H1 (cell line): ENCODE data around the gene COQ8A. TPM values are rescaled to one million over a fixed set of nuclear protein-coding genes. Genes with fewer than 3 reads are reported as not detected.

ENCODE experiments used
- CTBP2 ChIP-seq: IDR thresholded peaks from 2 replicates; pipeline ENCODE4 v1.7.0; 2011; ENCODE audit warnings: borderline replicate concordance, mild to moderate bottlenecking, moderate library complexity, mixed read lengths, low read length; ENCODE audit not compliant: insufficient read depth, insufficient read length
- EGR1 ChIP-seq: IDR thresholded peaks from 2 replicates; pipeline ENCODE4 v1.6.1; 2011; ENCODE audit warnings: low read depth, low read length, borderline replicate concordance
- polyA plus RNA-seq, 7 experiments: library from polyadenylated mRNA; depleted of rRNA in 3 of 7; stranded (reverse) in 5 of 7; unstranded in 2 of 7; fragments of >200 nt in 5 of 7; fragments of 200-250 nt in 2 of 7; gene quantifications; 1 replicate in 5 of 7; 2 replicates in 1 of 7; 4 replicates in 1 of 7; pipeline versions ENCODE4 v1.2.1 to v1.2.3, GENCODE V29; 2011 to 2013; ENCODE audit warnings: missing spikeins in 2 of 7, mixed read lengths in 2 of 7
- total RNA-seq: library from RNA; stranded (reverse); fragmentation: NEBNext Ultra II Directional; extraction: Animal tissue kit (Norgen Biotek cat#: 25700); gene quantifications from 2 replicates; pipeline ENCODE4 v1.2.1, GENCODE V29; 2021
- TF ChIP-seq, protein P1 (sequence below): IDR thresholded peaks from 2 replicates; pipeline ENCODE4 v1.6.1; 2012; ENCODE audit warnings: inconsistent platforms

Gene COQ8A
- total and polyA plus RNA-seq, 2 of the 8 experiments (the other 6 are each of a cell fraction or from before 2014, with no cell fraction given), result 28.5 to 38.9 TPM

DNA sequence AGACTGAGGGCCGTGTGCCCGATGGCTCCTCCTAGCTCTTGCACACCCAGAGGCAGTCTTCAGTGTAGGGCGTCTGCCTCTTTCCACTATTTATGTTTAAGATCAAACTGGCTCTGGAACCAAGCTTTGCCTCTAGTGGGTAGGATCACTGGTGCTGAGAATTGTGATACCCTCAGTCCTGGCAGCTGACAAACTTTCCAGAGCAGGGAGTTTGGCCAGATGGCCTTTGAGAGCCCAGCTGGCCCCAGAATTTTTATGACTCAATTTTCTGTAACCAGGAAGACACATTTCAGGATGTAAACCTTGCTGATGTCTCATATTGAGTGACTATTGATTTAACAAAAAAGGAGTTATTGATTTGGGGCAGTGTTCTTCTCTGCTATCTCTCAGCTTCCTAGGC is 6.7 kb downstream of the COQ8A start (continued):
- TF ChIP-seq, protein P1, sequence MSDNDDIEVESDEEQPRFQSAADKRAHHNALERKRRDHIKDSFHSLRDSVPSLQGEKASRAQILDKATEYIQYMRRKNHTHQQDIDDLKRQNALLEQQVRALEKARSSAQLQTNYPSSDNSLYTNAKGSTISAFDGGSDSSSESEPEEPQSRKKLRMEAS, result no peak
- no peak for TF ChIP-seq EGR1
- TF ChIP-seq CTBP2, result no peak
- TF ChIP-seq, all 59 proteins: peak for 0
